Measurements from ENCODE around the gene CLDN3.

The CLDN3 gene

GRCh38 chr7:73770860-73771670 is 995 bp upstream of the CLDN3 start:
- DNase-seq (ENCODE audit: low spot score): no peak

- DNase-seq (ENCODE audit: low spot score): no peak
Measured at GRCh38 chr7:73769481-73770001, 529 bp downstream of the CLDN3 start.

- DNase-seq (ENCODE audit: low spot score): no peak
Measured at GRCh38 chr7:73768641-73769480, 1.2 kb downstream of the CLDN3 start.

GRCh38 chr7:73766556-73767229 is 3.4 kb downstream of the CLDN3 start:
- no peak for DNase-seq (ENCODE audit: low spot score)

- DNase-seq (ENCODE audit: low spot score): no peak
Measured at GRCh38 chr7:73762659-73762999, 7.4 kb downstream of the CLDN3 start.

- DNase-seq (ENCODE audit: low spot score): no peak
Measured at GRCh38 chr7:73761854-73762658, 8.0 kb downstream of the CLDN3 start.

- DNase-seq (ENCODE audit: low spot score): no peak
Measured at GRCh38 chr7:73758581-73759138, 11.4 kb downstream of the CLDN3 start.

GRCh38 chr7:73749931-73750776 is 19.9 kb downstream of the CLDN3 start:
- no peak for DNase-seq (ENCODE audit: low spot score)

- no peak for DNase-seq (ENCODE audit: low spot score)
Measured at GRCh38 chr7:73746378-73746777, 23.7 kb downstream of the CLDN3 start.

GRCh38 chr7:73742753-73743641 is 27.1 kb downstream of the CLDN3 start:
- DNase-seq (ENCODE audit: low spot score): peak; percentile 77

- no peak for DNase-seq (ENCODE audit: low spot score)
Measured at GRCh38 chr7:73742338-73742752, 27.7 kb downstream of the CLDN3 start.

GRCh38 chr7:73741600-73741999 is 28.5 kb downstream of the CLDN3 start:
- no peak for DNase-seq (ENCODE audit: low spot score)

- no peak for DNase-seq (ENCODE audit: low spot score)
Measured at GRCh38 chr7:73740771-73741170, 29.3 kb downstream of the CLDN3 start.

- no peak for DNase-seq (ENCODE audit: low spot score)
Measured at GRCh38 chr7:73740212-73740611, 29.9 kb downstream of the CLDN3 start.

- no peak for DNase-seq (ENCODE audit: low spot score)
Measured at GRCh38 chr7:73739387-73739767, 30.7 kb downstream of the CLDN3 start.

GRCh38 chr7:73738612-73739386 is 31.3 kb downstream of the CLDN3 start, which contains the start of gene ABHD11:
Gene ABHD11 (minus strand): TSS chr7:73738802. CDS start chr7:73738770, 32 bp downstream.
- DNase-seq (ENCODE audit: low spot score): peak; percentile 97

GRCh38 chr7:73738220-73738611 is 31.9 kb downstream of the CLDN3 start:
- DNase-seq (ENCODE audit: low spot score): peak; percentile 79

GRCh38 chr7:73737491-73738219 is 32.4 kb downstream of the CLDN3 start:
- no peak for DNase-seq (ENCODE audit: low spot score)
